A549 treated with DMSO at 1 μM for 4 hours (cell line): ENCODE measurements around the gene ZBBX. TPM values are rescaled to one million over a fixed set of nuclear protein-coding genes. Genes with fewer than 3 reads are reported as not detected.

Experiments used
- total RNA-seq: library from RNA; stranded (reverse); fragments of 200-300 nt; extraction: Qiagen RNA extraction; gene quantifications from 5 replicates; pipeline ENCODE4 v1.2.3, GENCODE V29; 2022; ENCODE audit warnings: low read depth

The ZBBX gene, protein sequence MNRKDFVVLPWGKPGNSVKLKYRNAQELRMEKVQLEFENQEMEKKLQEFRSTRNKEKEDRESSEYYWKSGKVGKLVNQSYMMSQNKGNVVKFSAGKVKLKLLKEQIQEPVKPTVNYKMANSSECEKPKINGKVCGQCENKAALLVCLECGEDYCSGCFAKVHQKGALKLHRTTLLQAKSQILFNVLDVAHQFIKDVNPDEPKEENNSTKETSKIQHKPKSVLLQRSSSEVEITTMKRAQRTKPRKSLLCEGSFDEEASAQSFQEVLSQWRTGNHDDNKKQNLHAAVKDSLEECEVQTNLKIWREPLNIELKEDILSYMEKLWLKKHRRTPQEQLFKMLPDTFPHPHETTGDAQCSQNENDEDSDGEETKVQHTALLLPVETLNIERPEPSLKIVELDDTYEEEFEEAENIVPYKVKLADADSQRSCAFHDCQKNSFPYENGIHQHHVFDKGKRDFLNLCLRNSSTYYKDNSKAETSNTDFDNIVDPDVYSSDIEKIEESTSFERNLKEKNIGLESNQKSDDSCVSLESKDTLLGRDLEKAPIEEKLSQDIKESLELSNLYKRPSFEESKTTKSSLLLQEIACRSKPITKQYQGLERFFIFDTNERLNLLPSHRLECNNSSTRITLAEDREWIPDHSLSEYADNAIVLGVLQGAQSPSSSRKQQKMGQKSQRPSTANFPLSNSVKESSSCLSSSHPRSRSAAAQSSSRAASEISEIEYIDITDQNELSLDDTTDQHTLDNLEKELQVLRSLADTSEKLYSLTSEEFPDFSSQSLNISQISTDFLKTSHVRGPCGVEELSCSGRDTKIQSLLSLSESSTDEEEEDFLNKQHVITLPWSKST
- not detected in 5 replicates for total RNA-seq

DNA sequence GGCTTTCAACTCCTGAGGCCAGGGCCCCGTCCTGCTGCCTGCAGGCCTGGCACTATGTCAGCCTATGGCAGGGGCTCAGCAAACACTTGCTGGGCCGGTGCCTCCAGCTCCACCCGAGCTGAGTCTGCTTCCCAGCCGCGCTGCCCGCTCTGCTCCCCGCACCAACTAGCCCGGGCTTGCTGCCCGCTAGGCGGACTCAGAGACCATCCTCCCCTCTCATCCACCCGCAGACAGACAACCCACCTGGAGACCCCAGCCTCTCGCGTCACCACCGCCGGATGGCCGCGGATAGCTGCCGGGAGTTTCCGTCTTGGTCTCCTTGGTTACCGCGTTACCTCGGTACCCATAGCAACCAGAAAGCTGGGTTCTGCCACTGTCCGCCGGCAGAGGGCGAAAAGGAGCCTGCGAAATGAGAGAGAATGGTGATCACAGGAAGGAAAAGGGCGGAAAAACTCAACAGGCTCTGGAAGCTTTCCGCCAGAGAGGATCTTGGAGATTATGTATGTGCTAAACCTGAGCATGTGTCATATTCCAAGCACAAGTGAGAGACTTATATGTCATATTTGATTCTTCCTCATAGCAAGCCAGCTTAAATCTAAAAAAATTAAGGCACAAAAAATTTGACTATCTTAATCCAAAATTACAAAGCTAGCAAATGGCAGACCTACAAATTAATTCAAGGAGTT lies at the start of gene ZBBX:
TSS of gene ZBBX (minus strand) at position 294 of the 686 bp plus-strand sequence. CDS start 7,396 bp downstream, outside the sequence.

Other genes with a start within 250 kb of the ZBBX start
- not detected in 5 replicates for gene SERPINI2, start 93.7 kb upstream of the ZBBX start, total RNA-seq